Neural progenitor cell (in vitro differentiated cells): ENCODE results near the gene ATF6. TPM values are rescaled to one million over a fixed set of nuclear protein-coding genes. Genes with fewer than 3 reads are reported as not detected.

Experiments
- DNase-seq: peaks from one replicate; pipeline ENCODE4 v3.0.0-alpha.2; 2016; ENCODE audit warnings: low spot score
- H2AFZ ChIP-seq: fragments of 200-600 bp; sonication (generic); replicated peaks from 2 replicates; pipeline ENCODE4 v1.6.1; 2016; ENCODE audit warnings: antibody characterized with exemption
- H3F3A ChIP-seq: fragments of 200-600 bp; sonication (generic); 2 replicates; pipeline ENCODE4 v1.6.1; 2016; ENCODE audit warnings: antibody characterized with exemption, low read depth
- H3K27ac ChIP-seq: fragments of 200-600 bp; sonication (generic); 2 replicates; pipeline ENCODE4 v1.5.1; 2016; ENCODE audit warnings: mild to moderate bottlenecking
- H3K27me3 ChIP-seq: fragments of 200-600 bp; sonication (generic); 2 replicates; pipeline ENCODE4 v1.6.1; 2016; ENCODE audit warnings: mild to moderate bottlenecking, moderate library complexity
- H3K36me3 ChIP-seq: fragments of 200-600 bp; sonication (generic); 2 replicates; pipeline ENCODE4 v1.5.1; 2016
- H3K4me1 ChIP-seq: fragments of 200-600 bp; sonication (generic); 2 replicates; pipeline ENCODE4 v1.6.1; 2016; ENCODE audit warnings: mixed run types
- H3K4me2 ChIP-seq: fragments of 200-600 bp; sonication (generic); 2 replicates; pipeline ENCODE4 v1.6.1; 2016
- H3K4me3 ChIP-seq: fragments of 200-600 bp; sonication (generic); 2 replicates; pipeline ENCODE4 v1.5.1; 2016
- H3K79me2 ChIP-seq: fragments of 200-600 bp; sonication (generic); 2 replicates; pipeline ENCODE4 v1.6.1; 2016; ENCODE audit warnings: low read depth
- H3K9ac ChIP-seq: fragments of 200-600 bp; sonication (generic); 2 replicates; pipeline ENCODE4 v1.6.1; 2016
- H3K9me3 ChIP-seq: fragments of 200-600 bp; sonication (generic); 2 replicates; pipeline ENCODE4 v1.5.1; 2016; ENCODE audit warnings: low read depth
- H4K20me1 ChIP-seq: fragments of 200-600 bp; sonication (generic); 2 replicates; pipeline ENCODE4 v1.6.1; 2016; ENCODE audit warnings: low read depth
- H3K27ac Mint-ChIP-seq: 3 replicates; pipeline ENCODE4 v1.8.0; 2021; ENCODE audit warnings: mixed read lengths
- H3K27me3 Mint-ChIP-seq: 2 replicates; pipeline ENCODE4 v1.8.0; 2022; ENCODE audit warnings: low read depth, mild to moderate bottlenecking, inconsistent platforms, moderate library complexity, mixed read lengths; ENCODE audit not compliant: insufficient read depth
- H3K36me3 Mint-ChIP-seq: 3 replicates; pipeline ENCODE4 v1.8.0; 2021; ENCODE audit warnings: mixed read lengths
- H3K4me1 Mint-ChIP-seq: 3 replicates; pipeline ENCODE4 v1.8.0; 2021; ENCODE audit warnings: mixed read lengths
- H3K4me3 Mint-ChIP-seq: 3 replicates; pipeline ENCODE4 v1.8.0; 2021; ENCODE audit warnings: mild to moderate bottlenecking, moderate library complexity, mixed read lengths
- H3K9me3 Mint-ChIP-seq: 3 replicates; pipeline ENCODE4 v1.8.0; 2020; ENCODE audit warnings: mixed read lengths
- CTCF ChIP-seq: fragments of 200-600 bp; sonication (generic); IDR thresholded peaks from 2 replicates; pipeline ENCODE4 v1.5.1; 2017; ENCODE audit warnings: antibody characterized with exemption, mild to moderate bottlenecking
- EZH2 ChIP-seq: fragments of 200-600 bp; sonication (generic); IDR thresholded peaks from 2 replicates; pipeline ENCODE4 v1.6.1; 2017; ENCODE audit warnings: antibody characterized with exemption, mild to moderate bottlenecking, moderate library complexity
- EZH2phosphoT487 ChIP-seq: fragments of 200-600 bp; sonication (generic); IDR thresholded peaks from 2 replicates; pipeline ENCODE4 v1.6.1; 2017; ENCODE audit warnings: antibody characterized with exemption
- total RNA-seq: library from RNA; depleted of rRNA; stranded (reverse); fragments of >200 nt; gene quantifications from 2 replicates; pipeline ENCODE4 v1.2.3, GENCODE V29; 2015; ENCODE audit warnings: low replicate concordance

Gene ATF6
- total RNA-seq, 1 donor from 2014 or later: 31.7 TPM

GRCh38 chr1:161994175-161994668, 228.1 kb downstream of the ATF6 start:
- Histone ChIP-seq H3K9ac (no peak overlapping the region), H3K4me2 (no peak overlapping the region), H4K20me1 (no peaks in the 10 kb centered on the region), H3F3A (no peaks in the 10 kb centered on the region), H3K4me3 (no peak overlapping the region), H2AFZ (no peak overlapping the region), H3K27me3 (no peaks in the 10 kb centered on the region), H3K36me3 (no peaks in the 10 kb centered on the region), H3K9me3 (no peaks in the 10 kb centered on the region), H3K27ac (no peak overlapping the region), H3K4me1 (no peaks in the 10 kb centered on the region), H3K79me2 (no peaks in the 10 kb centered on the region)
- peaks cover 6% of the 10 kb centered on the region for H3K36me3 Mint-ChIP-seq
- peaks cover 4% of the 10 kb centered on the region for H3K27me3 Mint-ChIP-seq
- peaks cover 5% of the 10 kb centered on the region for H3K9me3 Mint-ChIP-seq
- no peak overlapping the region for H3K27ac Mint-ChIP-seq
- TF ChIP-seq CTCF (no peak), EZH2 (no peak), EZH2phosphoT487 (no peak)
- no peak for DNase-seq
- H3K4me1 Mint-ChIP-seq: no peaks in the 10 kb centered on the region
- no peak overlapping the region for H3K4me3 Mint-ChIP-seq

DNA sequence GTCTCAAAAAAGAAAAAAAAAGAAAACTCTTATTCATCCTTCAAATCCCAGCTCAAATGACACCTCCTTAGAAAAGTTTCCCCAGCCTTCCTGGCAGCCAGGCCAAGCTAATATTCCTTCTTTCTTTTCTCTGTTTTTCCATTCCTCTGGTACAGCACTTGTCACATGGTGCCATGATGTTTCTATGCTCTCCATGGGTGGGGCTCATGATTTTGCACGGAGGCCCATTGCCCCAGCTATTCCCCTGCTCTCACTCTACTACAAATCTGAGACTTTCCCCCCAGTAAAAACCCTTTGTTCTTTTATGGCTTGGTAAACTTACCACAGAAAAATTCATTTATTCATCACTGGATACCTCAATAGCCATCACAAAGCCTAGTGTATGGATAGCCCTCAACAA, 231.0 kb downstream of the ATF6 start:
- Histone ChIP-seq H3K9ac (no peak overlapping the region), H3K79me2 (no peaks in the 10 kb centered on the region), H4K20me1 (no peaks in the 10 kb centered on the region), H3K27me3 (no peaks in the 10 kb centered on the region), H3K36me3 (no peaks in the 10 kb centered on the region), H3K4me1 (no peaks in the 10 kb centered on the region), H2AFZ (no peak overlapping the region), H3K4me2 (no peak overlapping the region), H3K9me3 (no peaks in the 10 kb centered on the region), H3K27ac (no peak overlapping the region), H3F3A (no peaks in the 10 kb centered on the region), H3K4me3 (no peak overlapping the region)
- Mint-ChIP-seq H3K36me3 (peaks cover 6% of the 10 kb centered on the region), H3K27ac (no peak overlapping the region), H3K9me3 (no peaks in the 10 kb centered on the region), H3K27me3 (peaks cover 4% of the 10 kb centered on the region), H3K4me3 (no peak overlapping the region), H3K4me1 (no peaks in the 10 kb centered on the region)
- no peak for TF ChIP-seq EZH2phosphoT487
- TF ChIP-seq EZH2: no peak
- TF ChIP-seq CTCF: no peak
- DNase-seq: no peak

DNA sequence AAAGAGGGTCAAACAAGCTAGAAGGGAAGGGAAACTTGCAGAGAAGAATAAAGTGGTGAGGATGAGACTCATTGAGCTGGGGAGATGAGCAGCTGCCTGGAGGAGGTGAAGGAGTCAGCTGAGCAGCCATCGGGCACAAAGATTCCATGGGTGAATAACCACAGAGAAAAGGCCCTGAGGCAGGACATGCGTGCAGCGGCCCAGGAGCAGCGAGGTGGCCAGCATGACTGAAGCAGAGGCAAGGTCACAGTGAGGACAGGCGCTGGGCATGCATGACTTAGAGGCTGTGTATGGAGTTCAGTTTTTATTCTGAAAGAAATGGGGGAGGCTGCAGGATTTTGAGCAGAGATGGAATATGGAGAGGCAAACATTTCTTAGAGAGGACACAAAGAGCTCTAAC, 232.7 kb downstream of the ATF6 start:
- no peaks in the 10 kb centered on the region for H3K79me2 ChIP-seq
- Mint-ChIP-seq H3K27ac (no peak overlapping the region), H3K27me3 (peaks cover 5% of the 10 kb centered on the region), H3K9me3 (no peaks in the 10 kb centered on the region), H3K4me3 (no peak overlapping the region), H3K36me3 (no peaks in the 10 kb centered on the region), H3K4me1 (peaks cover 4% of the 10 kb centered on the region)
- no peak overlapping the region for H3K27ac ChIP-seq
- no peaks in the 10 kb centered on the region for H4K20me1 ChIP-seq
- no peaks in the 10 kb centered on the region for H3K36me3 ChIP-seq
- no peak for DNase-seq
- H3K9ac ChIP-seq: no peak overlapping the region
- H3F3A ChIP-seq: no peaks in the 10 kb centered on the region
- no peak overlapping the region for H3K4me2 ChIP-seq
- no peaks in the 10 kb centered on the region for H3K9me3 ChIP-seq
- H3K4me1 ChIP-seq: no peaks in the 10 kb centered on the region
- TF ChIP-seq CTCF (no peak), EZH2phosphoT487 (no peak), EZH2 (no peak)
- no peak overlapping the region for H2AFZ ChIP-seq
- H3K4me3 ChIP-seq: no peak overlapping the region
- no peaks in the 10 kb centered on the region for H3K27me3 ChIP-seq
